ENCODE measurements around the gene NTRK2. TPM values are rescaled to one million over a fixed set of nuclear protein-coding genes. Genes with fewer than 3 reads are reported as not detected.

NTRK2 gene
- total RNA-seq, 1 donor from 2014 or later, result 4.6 TPM

GRCh38 chr9:84866396-84867175 is 197.1 kb downstream of the NTRK2 start:
- H2AFZ ChIP-seq (ENCODE audit: low read depth, low read length), result no peak overlapping the region
- peaks cover 7% of the 10 kb centered on the region for H3K4me1 ChIP-seq (ENCODE audit: insufficient read depth, low read length)
- H4K20me1 ChIP-seq (ENCODE audit: insufficient read depth, low read length), result no peaks in the 10 kb centered on the region
- H3K79me2 ChIP-seq (ENCODE audit: insufficient read depth, low read length), result no peaks in the 10 kb centered on the region
- H3K4me1 Mint-ChIP-seq (ENCODE audit: low read depth, unreplicated experiment), result peaks cover 10% of the 10 kb centered on the region
- no peaks in the 10 kb centered on the region for H3K27me3 ChIP-seq (ENCODE audit: insufficient read depth, low read length)
- H3K27ac Mint-ChIP-seq (ENCODE audit: unreplicated experiment), result no peak overlapping the region
- no peak for DNase-seq (ENCODE audit: low read depth)
- FAIRE-seq, result no peak
- H3K4me2 ChIP-seq (ENCODE audit: low read length), result no peak overlapping the region
- no peak overlapping the region for H3K27ac ChIP-seq (ENCODE audit: low read depth, low read length)
- no peak overlapping the region for H3K9ac ChIP-seq (ENCODE audit: low read length)
- TF ChIP-seq CTCF (IDR thresholded peaks at IDR 0.05; ENCODE audit: insufficient read depth, low read depth, low read length) (no peak), EZH2 (IDR thresholded peaks at IDR 0.05; ENCODE audit: insufficient read depth, low read length) (no peak)
- H3K4me3 Mint-ChIP-seq (ENCODE audit: unreplicated experiment), result no peak overlapping the region
- H3K9me3 ChIP-seq (ENCODE audit: insufficient read depth, low read depth, low read length), result no peaks in the 10 kb centered on the region
- H3K36me3 ChIP-seq (ENCODE audit: insufficient read depth, low read length), result no peaks in the 10 kb centered on the region
- H3K27me3 Mint-ChIP-seq (ENCODE audit: low read depth, unreplicated experiment), result no peaks in the 10 kb centered on the region
- no peaks in the 10 kb centered on the region for H3K9me3 Mint-ChIP-seq (ENCODE audit: unreplicated experiment)
- H3K36me3 Mint-ChIP-seq (ENCODE audit: low read depth, unreplicated experiment), result no peaks in the 10 kb centered on the region
- H3K4me3 ChIP-seq (ENCODE audit: insufficient read depth, low read depth, low read length), result no peak overlapping the region

GRCh38 chr9:84867186-84867585 is 197.7 kb downstream of the NTRK2 start:
- Histone ChIP-seq H3K4me3 (ENCODE audit: insufficient read depth, low read depth, low read length) (no peak overlapping the region), H3K9me3 (ENCODE audit: insufficient read depth, low read depth, low read length) (no peaks in the 10 kb centered on the region), H3K4me2 (ENCODE audit: low read length) (no peak overlapping the region), H3K79me2 (ENCODE audit: insufficient read depth, low read length) (no peaks in the 10 kb centered on the region), H3K27me3 (ENCODE audit: insufficient read depth, low read length) (no peaks in the 10 kb centered on the region), H3K27ac (ENCODE audit: low read depth, low read length) (no peak overlapping the region), H3K4me1 (ENCODE audit: insufficient read depth, low read length) (peaks cover 7% of the 10 kb centered on the region), H2AFZ (ENCODE audit: low read depth, low read length) (no peak overlapping the region), H4K20me1 (ENCODE audit: insufficient read depth, low read length) (no peaks in the 10 kb centered on the region), H3K9ac (ENCODE audit: low read length) (no peak overlapping the region), H3K36me3 (ENCODE audit: insufficient read depth, low read length) (no peaks in the 10 kb centered on the region)
- Mint-ChIP-seq H3K9me3 (ENCODE audit: unreplicated experiment) (no peaks in the 10 kb centered on the region), H3K4me3 (ENCODE audit: unreplicated experiment) (no peak overlapping the region), H3K27me3 (ENCODE audit: low read depth, unreplicated experiment) (no peaks in the 10 kb centered on the region), H3K4me1 (ENCODE audit: low read depth, unreplicated experiment) (peaks cover 10% of the 10 kb centered on the region), H3K36me3 (ENCODE audit: low read depth, unreplicated experiment) (no peaks in the 10 kb centered on the region), H3K27ac (ENCODE audit: unreplicated experiment) (no peak overlapping the region)
- no peak for TF ChIP-seq CTCF (IDR thresholded peaks at IDR 0.05; ENCODE audit: insufficient read depth, low read depth, low read length)
- no peak for TF ChIP-seq EZH2 (IDR thresholded peaks at IDR 0.05; ENCODE audit: insufficient read depth, low read length)
- DNase-seq (ENCODE audit: low read depth) (no peak), FAIRE-seq (no peak)

GRCh38 chr9:84869091-84869490 is 199.6 kb downstream of the NTRK2 start:
- Mint-ChIP-seq H3K27ac (ENCODE audit: unreplicated experiment) (no peak overlapping the region), H3K9me3 (ENCODE audit: unreplicated experiment) (no peaks in the 10 kb centered on the region), H3K36me3 (ENCODE audit: low read depth, unreplicated experiment) (no peaks in the 10 kb centered on the region), H3K4me1 (ENCODE audit: low read depth, unreplicated experiment) (no peaks in the 10 kb centered on the region), H3K4me3 (ENCODE audit: unreplicated experiment) (no peak overlapping the region), H3K27me3 (ENCODE audit: low read depth, unreplicated experiment) (no peaks in the 10 kb centered on the region)
- no peaks in the 10 kb centered on the region for H4K20me1 ChIP-seq (ENCODE audit: insufficient read depth, low read length)
- TF ChIP-seq EZH2 (IDR thresholded peaks at IDR 0.05; ENCODE audit: insufficient read depth, low read length), result no peak
- no peak for TF ChIP-seq CTCF (IDR thresholded peaks at IDR 0.05; ENCODE audit: insufficient read depth, low read depth, low read length)
- H3K4me3 ChIP-seq (ENCODE audit: insufficient read depth, low read depth, low read length), result no peak overlapping the region
- H3K36me3 ChIP-seq (ENCODE audit: insufficient read depth, low read length), result no peaks in the 10 kb centered on the region
- no peaks in the 10 kb centered on the region for H3K79me2 ChIP-seq (ENCODE audit: insufficient read depth, low read length)
- H3K9ac ChIP-seq (ENCODE audit: low read length), result no peak overlapping the region
- H3K4me2 ChIP-seq (ENCODE audit: low read length), result no peak overlapping the region
- no peak for FAIRE-seq
- no peaks in the 10 kb centered on the region for H3K4me1 ChIP-seq (ENCODE audit: insufficient read depth, low read length)
- DNase-seq (ENCODE audit: low read depth), result no peak
- H3K27me3 ChIP-seq (ENCODE audit: insufficient read depth, low read length), result no peaks in the 10 kb centered on the region
- H3K9me3 ChIP-seq (ENCODE audit: insufficient read depth, low read depth, low read length), result no peaks in the 10 kb centered on the region
- no peak overlapping the region for H2AFZ ChIP-seq (ENCODE audit: low read depth, low read length)
- no peak overlapping the region for H3K27ac ChIP-seq (ENCODE audit: low read depth, low read length)
